Ectodermal cell (in vitro differentiated cells): ENCODE results near the gene UQCR11.

Experiments used
- H3K27ac ChIP-seq: 2 replicates; pipeline ENCODE4 v1.7.0; 2013; ENCODE audit warnings: mild to moderate bottlenecking, low read depth, low read length; ENCODE audit not compliant: insufficient read depth, poor library complexity, severe bottlenecking
- H3K27me3 ChIP-seq: 2 replicates; pipeline ENCODE4 v1.7.0; 2013; ENCODE audit warnings: mild to moderate bottlenecking, low read length; ENCODE audit not compliant: insufficient read depth, control insufficient read depth, poor library complexity, severe bottlenecking
- H3K36me3 ChIP-seq: one replicate; pipeline ENCODE4 v1.7.0; 2013; ENCODE audit warnings: low read length; ENCODE audit not compliant: control insufficient read depth, insufficient read depth
- H3K4me1 ChIP-seq: one replicate; pipeline ENCODE4 v1.7.0; 2013; ENCODE audit warnings: low read length; ENCODE audit not compliant: control insufficient read depth, insufficient read depth
- H3K4me3 ChIP-seq: 2 replicates; pipeline ENCODE4 v1.7.0; 2013; ENCODE audit warnings: low read depth, low read length, control low read depth; ENCODE audit not compliant: insufficient read depth
- H3K9me3 ChIP-seq: 2 replicates; pipeline ENCODE4 v1.7.0; 2013; ENCODE audit warnings: mild to moderate bottlenecking, low read length, moderate library complexity; ENCODE audit not compliant: control insufficient read depth
- WGBS, 2 experiments: methylation state at CpG; one replicate each; pipeline ENCODE4 v1.1.7; 2013; ENCODE audit warnings: missing lambda C conversion rate in 2 of 2; 5-methylcytosine and 5-hydroxymethylcytosine counted together

UQCR11 gene

GRCh38 chr19:1577090-1577928 lies 28.0 kb downstream of the UQCR11 start:
- WGBS, 2 experiments: 95% methylated on average over 41 of the region's 41 CpGs
- Histone ChIP-seq H3K27me3 (no peaks in the 10 kb centered on the region), H3K36me3 (peaks cover 48% of the 10 kb centered on the region), H3K4me1 (no peaks in the 10 kb centered on the region), H3K9me3 (no peaks in the 10 kb centered on the region), H3K27ac (no peak overlapping the region), H3K4me3 (no peak overlapping the region)

- Histone ChIP-seq H3K9me3 (no peaks in the 10 kb centered on the region), H3K27me3 (no peaks in the 10 kb centered on the region), H3K4me1 (no peaks in the 10 kb centered on the region), H3K4me3 (no peak overlapping the region), H3K27ac (no peak overlapping the region), H3K36me3 (peaks cover 41% of the 10 kb centered on the region)
- WGBS, 2 experiments: 95% methylated on average over 30 of the region's 30 CpGs
Observed at GRCh38 chr19:1576242-1577089, 28.8 kb downstream of the UQCR11 start.

GRCh38 chr19:1575323-1576241 lies 29.7 kb downstream of the UQCR11 start:
- H3K27me3 ChIP-seq: no peaks in the 10 kb centered on the region
- H3K9me3 ChIP-seq: no peaks in the 10 kb centered on the region
- no peak overlapping the region for H3K27ac ChIP-seq
- WGBS, 2 experiments: 94 to 95% methylated on average over 22 of the region's 22 CpGs
- no peak overlapping the region for H3K4me3 ChIP-seq
- peaks cover 32% of the 10 kb centered on the region for H3K36me3 ChIP-seq
- no peaks in the 10 kb centered on the region for H3K4me1 ChIP-seq

- no peaks in the 10 kb centered on the region for H3K4me1 ChIP-seq
- H3K9me3 ChIP-seq: no peaks in the 10 kb centered on the region
- no peak overlapping the region for H3K4me3 ChIP-seq
- no peak overlapping the region for H3K27ac ChIP-seq
- peaks cover 21% of the 10 kb centered on the region for H3K36me3 ChIP-seq
- 94 to 95% methylated on average over 34 of the region's 34 CpGs for WGBS, 2 experiments
- peaks cover 9% of the 10 kb centered on the region for H3K27me3 ChIP-seq
Observed at GRCh38 chr19:1574354-1575136, 30.7 kb downstream of the UQCR11 start.

GRCh38 chr19:1572795-1573194 lies 32.5 kb downstream of the UQCR11 start:
- Histone ChIP-seq H3K27me3 (peaks cover 22% of the 10 kb centered on the region), H3K36me3 (peaks cover 16% of the 10 kb centered on the region), H3K9me3 (no peaks in the 10 kb centered on the region), H3K4me3 (no peak overlapping the region), H3K27ac (no peak overlapping the region), H3K4me1 (no peaks in the 10 kb centered on the region)
- WGBS, 2 experiments: 89 to 91% methylated on average over 9 of the region's 9 CpGs

- no peak overlapping the region for H3K27ac ChIP-seq
- no peaks in the 10 kb centered on the region for H3K4me1 ChIP-seq
- peaks cover 5% of the 10 kb centered on the region for H3K36me3 ChIP-seq
- peaks cover 22% of the 10 kb centered on the region for H3K27me3 ChIP-seq
- no peaks in the 10 kb centered on the region for H3K9me3 ChIP-seq
- 93 to 95% methylated on average over 12 of the region's 12 CpGs for WGBS, 2 experiments
- H3K4me3 ChIP-seq: no peak overlapping the region
Observed at GRCh38 chr19:1571358-1571757, 33.9 kb downstream of the UQCR11 start.

GRCh38 chr19:1570836-1571235 lies 34.4 kb downstream of the UQCR11 start:
- Histone ChIP-seq H3K4me1 (peaks cover 3% of the 10 kb centered on the region), H3K9me3 (no peaks in the 10 kb centered on the region), H3K4me3 (no peak overlapping the region), H3K36me3 (no peaks in the 10 kb centered on the region), H3K27me3 (peaks cover 22% of the 10 kb centered on the region), H3K27ac (no peak overlapping the region)
- WGBS, 2 experiments: 90 to 95% methylated on average over 13 of the region's 13 CpGs

GRCh38 chr19:1569997-1570396 lies 35.3 kb downstream of the UQCR11 start:
- Histone ChIP-seq H3K9me3 (no peaks in the 10 kb centered on the region), H3K4me3 (no peak overlapping the region), H3K36me3 (no peaks in the 10 kb centered on the region), H3K27ac (no peak overlapping the region), H3K27me3 (peaks cover 22% of the 10 kb centered on the region), H3K4me1 (peaks cover 8% of the 10 kb centered on the region)
- 76 to 79% methylated on average over 4 of the region's 4 CpGs for WGBS, 2 experiments

- H3K4me1 ChIP-seq: peaks cover 8% of the 10 kb centered on the region
- H3K27ac ChIP-seq: peak within 1 kb of the TSS; percentile 98
- H3K4me3 ChIP-seq: peak within 1 kb of the TSS; percentile 95
- peaks cover 22% of the 10 kb centered on the region for H3K27me3 ChIP-seq
- WGBS, 2 experiments: 15% methylated on average over 63 of the region's 63 CpGs
- H3K9me3 ChIP-seq: no peaks in the 10 kb centered on the region
- H3K36me3 ChIP-seq: no peaks in the 10 kb centered on the region
Observed at GRCh38 chr19:1568320-1569019, 36.8 kb downstream of the UQCR11 start, which contains the start of gene MEX3D. Gene MEX3D, minus strand, starts transcription at chr19:1568325. Its CDS starts 267 bp downstream, at chr19:1568058.
